ENCODE measurements around the gene KRTAP10-12.

Gene KRTAP10-12

DNA sequence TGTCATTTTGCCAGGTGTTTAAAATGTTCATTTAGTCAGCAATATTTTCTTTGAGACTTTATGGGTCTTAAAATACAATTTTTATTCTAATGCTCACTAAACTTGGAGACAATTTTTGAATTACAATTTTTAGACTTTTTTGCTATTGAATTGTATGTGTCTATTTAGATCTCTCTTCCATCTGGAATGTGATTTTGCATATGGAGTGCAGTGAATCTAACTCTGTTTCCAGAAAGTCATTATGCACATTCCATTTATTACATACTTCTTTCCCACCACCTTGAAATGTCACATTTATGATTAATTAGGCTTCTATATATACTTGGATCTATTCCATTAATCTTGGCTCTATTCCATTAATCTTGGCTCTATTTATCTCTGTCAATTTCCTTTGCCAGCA is 20.0 kb downstream of the KRTAP10-12 start:
- H3K4me3 ChIP-seq (ENCODE audit: low read depth, low read length) = no peak overlapping the region
- no peak for DNase-seq (ENCODE audit: low read depth)
- TF ChIP-seq, protein P1, sequence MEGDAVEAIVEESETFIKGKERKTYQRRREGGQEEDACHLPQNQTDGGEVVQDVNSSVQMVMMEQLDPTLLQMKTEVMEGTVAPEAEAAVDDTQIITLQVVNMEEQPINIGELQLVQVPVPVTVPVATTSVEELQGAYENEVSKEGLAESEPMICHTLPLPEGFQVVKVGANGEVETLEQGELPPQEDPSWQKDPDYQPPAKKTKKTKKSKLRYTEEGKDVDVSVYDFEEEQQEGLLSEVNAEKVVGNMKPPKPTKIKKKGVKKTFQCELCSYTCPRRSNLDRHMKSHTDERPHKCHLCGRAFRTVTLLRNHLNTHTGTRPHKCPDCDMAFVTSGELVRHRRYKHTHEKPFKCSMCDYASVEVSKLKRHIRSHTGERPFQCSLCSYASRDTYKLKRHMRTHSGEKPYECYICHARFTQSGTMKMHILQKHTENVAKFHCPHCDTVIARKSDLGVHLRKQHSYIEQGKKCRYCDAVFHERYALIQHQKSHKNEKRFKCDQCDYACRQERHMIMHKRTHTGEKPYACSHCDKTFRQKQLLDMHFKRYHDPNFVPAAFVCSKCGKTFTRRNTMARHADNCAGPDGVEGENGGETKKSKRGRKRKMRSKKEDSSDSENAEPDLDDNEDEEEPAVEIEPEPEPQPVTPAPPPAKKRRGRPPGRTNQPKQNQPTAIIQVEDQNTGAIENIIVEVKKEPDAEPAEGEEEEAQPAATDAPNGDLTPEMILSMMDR (IDR thresholded peaks at IDR 0.05; ENCODE audit: low read depth, low read length, missing control alignments) = no peak

DNA sequence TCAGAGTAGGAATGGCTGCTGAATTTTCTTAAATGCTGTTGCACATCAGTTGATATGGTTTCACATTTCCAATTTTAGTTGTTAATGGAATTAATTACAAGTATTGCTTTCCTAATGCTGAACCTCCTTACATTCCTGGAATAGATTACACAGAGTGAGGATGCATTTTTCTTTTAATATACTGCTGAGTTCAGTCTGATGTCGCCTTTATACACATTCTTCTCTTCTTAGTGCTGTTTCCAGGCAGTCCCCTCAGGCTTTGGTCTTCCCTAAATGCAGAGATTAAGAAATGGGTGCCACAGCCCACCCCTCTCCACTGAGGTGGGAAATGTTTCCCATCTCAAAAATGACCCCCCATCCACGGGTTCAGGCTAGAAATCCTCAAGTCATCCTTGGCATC is 21.1 kb downstream of the KRTAP10-12 start:
- TF ChIP-seq, protein P1 (IDR thresholded peaks at IDR 0.05; ENCODE audit: low read depth, low read length, missing control alignments) = no peak
- no peak for DNase-seq (ENCODE audit: low read depth)
- H3K4me3 ChIP-seq (ENCODE audit: low read depth, low read length) = no peak overlapping the region

DNA sequence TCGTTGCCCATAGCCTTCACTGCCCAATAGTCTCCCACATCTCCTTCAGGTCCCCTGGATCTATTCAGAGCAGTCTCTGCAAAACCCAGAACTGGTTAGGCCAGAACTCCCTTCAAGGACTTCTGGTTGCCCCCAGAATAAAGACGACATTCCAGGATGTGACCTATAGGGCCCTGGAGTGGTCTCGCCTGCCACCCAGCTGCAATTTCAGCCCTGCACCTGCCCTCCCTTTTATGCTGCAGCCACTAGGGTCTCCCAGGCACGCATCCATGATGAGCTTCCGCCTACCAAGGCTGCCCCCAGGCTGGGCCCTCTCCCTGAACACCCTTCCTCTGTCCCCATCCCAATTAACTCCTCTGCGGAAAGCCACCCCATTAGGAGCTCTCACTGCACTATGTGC is 21.6 kb downstream of the KRTAP10-12 start:
- no peak for DNase-seq (ENCODE audit: low read depth)
- H3K4me3 ChIP-seq (ENCODE audit: low read depth, low read length) = no peak overlapping the region
- TF ChIP-seq, protein P1 (IDR thresholded peaks at IDR 0.05; ENCODE audit: low read depth, low read length, missing control alignments) = peak; percentile 9

DNA sequence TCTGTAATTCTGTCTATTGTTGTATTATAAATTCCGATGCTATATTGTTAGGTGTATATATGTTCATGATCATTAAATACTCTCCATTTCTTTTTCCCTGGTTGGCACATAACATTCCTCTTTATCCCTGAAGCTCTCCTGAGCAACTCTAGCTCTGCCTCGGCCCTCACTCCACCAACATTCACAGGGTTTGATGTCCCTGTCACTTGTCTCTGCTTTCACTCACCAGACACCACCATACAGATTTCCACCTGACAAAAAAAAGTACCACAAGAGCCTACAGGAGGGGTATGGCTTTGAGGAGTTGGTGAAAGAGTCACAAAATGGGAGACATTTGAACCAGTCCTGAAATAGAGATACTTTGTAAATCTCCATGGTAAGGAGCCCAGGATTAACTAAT is 23.2 kb downstream of the KRTAP10-12 start:
- TF ChIP-seq, protein P1 (IDR thresholded peaks at IDR 0.05; ENCODE audit: low read depth, low read length, missing control alignments) = no peak
- no peak overlapping the region for H3K4me3 ChIP-seq (ENCODE audit: low read depth, low read length)
- DNase-seq (ENCODE audit: low read depth) = no peak

DNA sequence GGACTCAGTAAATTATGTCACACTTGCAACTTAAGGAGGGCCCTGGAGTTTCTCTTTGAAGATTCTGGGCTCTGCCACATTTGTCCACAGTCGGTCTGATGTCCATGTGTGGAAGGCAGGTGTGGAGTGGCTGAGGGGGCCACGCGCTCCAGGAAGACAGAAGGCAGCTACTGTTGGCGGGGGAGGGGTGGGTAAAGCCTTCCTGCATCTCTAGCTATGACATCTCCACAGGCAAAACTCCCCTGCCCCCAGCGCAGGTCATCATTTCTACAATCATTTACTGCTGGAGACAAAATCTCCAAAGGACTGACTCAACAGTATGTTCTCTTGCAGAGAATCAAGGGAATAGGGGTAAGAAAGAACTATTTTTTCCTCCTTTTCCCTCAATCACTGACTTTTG is 25.8 kb downstream of the KRTAP10-12 start:
- H3K4me3 ChIP-seq (ENCODE audit: low read depth, low read length) = no peak overlapping the region
- DNase-seq (ENCODE audit: low read depth) = no peak
- TF ChIP-seq, protein P1 (IDR thresholded peaks at IDR 0.05; ENCODE audit: low read depth, low read length, missing control alignments) = no peak

DNA sequence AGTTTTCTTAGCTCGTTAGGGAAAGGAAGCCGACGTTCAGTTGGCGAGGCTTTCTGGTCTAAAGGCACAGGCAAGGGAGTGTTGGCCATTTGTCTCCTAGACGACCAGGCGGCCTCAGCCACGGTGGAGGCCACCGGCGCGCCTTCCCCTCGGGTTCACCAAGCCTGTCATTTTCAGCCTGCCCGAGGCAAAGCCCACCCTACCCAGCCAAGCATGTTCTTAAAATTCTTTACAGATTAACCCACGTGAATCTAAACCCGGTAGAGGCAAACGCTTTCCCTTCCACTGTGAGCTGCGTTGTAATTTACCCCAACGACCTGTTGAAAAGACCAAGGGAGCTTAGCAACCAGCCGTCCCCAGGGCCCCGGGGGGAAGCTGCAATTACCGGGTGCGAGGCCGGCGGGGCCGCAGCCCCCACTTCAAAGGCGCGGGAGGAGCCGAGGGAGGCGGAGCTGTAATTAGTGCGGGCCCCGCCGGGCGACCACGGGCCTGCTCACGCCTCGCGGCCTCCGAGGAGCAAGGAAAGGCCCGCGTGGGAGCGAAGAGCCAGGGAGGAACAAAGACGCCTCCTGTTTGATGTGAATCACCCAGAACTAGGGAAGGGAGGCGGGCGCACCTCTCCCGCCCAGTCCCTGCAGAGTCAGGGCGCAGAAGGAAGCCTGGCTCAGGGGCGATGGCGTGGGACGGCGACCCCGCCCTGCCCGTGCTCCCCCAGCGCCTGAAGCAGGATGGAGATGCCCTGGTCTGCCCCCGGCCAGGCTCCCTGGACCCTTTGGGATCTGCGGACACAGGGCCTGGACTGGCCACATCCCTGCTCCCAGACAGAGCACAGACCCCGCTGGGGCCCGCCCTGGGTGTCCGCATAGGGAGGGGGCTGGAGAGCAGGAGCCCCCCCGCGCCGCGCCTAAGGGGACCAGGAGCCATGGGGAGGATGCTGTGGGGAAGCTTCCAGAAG is 26.5 kb downstream of the KRTAP10-12 start:
- TF ChIP-seq, protein P1 (IDR thresholded peaks at IDR 0.05; ENCODE audit: low read depth, low read length, missing control alignments) = no peak
- no peak for DNase-seq (ENCODE audit: low read depth)
- H3K4me3 ChIP-seq (ENCODE audit: low read depth, low read length) = no peak overlapping the region

DNA sequence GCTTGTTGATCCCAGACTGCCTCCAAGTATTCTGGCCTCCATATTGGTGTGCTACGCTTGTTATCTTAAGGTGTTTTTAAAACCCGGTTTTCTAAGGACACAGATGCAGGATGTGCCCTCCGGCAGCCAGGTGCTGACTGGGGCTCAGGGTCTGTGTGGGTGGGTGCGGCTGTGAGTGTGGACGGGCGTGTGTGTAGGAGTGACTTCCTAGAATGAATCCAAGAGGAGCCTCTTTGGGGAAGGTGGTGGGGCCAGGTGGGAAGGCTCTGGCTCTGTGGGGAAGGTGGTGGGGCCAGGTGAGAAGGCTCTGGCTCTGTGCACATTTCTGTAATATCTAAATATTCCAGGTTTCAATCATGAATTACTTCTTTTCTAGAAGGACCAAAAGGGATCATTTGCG is 27.2 kb downstream of the KRTAP10-12 start:
- no peak for DNase-seq (ENCODE audit: low read depth)
- H3K4me3 ChIP-seq (ENCODE audit: low read depth, low read length) = no peak overlapping the region
- TF ChIP-seq, protein P1 (IDR thresholded peaks at IDR 0.05; ENCODE audit: low read depth, low read length, missing control alignments) = no peak

Data from GM12864 (cell line).